Uterine smooth muscle cell (primary cell): ENCODE results near the gene SLC24A4. TPM values are rescaled to one million over a fixed set of nuclear protein-coding genes. Genes with fewer than 3 reads are reported as not detected.

ENCODE experiments used
- total RNA-seq: library from RNA; depleted of rRNA; stranded (reverse); fragments of >200 nt; gene quantifications from 2 replicates; pipeline ENCODE4 v1.2.3, GENCODE V29; 2014

SLC24A4 gene
- total RNA-seq, result under 0.01 TPM in 1 of 2 replicates, not detected in the other

GRCh38 chr14:92323011-92323915 lies at the start of gene SLC24A4:
TSS of gene SLC24A4 (plus strand) at chr14:92323165. CDS start at chr14:92323831, 666 bp downstream.

GRCh38 chr14:92513204-92513965 lies 190.4 kb downstream of the SLC24A4 start, which contains the start of gene RIN3:
TSS of gene RIN3 (plus strand) at chr14:92513781. CDS start at chr14:92513933, 152 bp downstream.

Other genes starting within 250 kb of the SLC24A4 start
- gene ATXN3, start 216.6 kb upstream of the SLC24A4 start, total RNA-seq, result 48.2 and 57.8 TPM in 2 replicates
- gene NDUFB1, start 201.5 kb upstream of the SLC24A4 start, total RNA-seq, result 127 and 130 TPM in 2 replicates
- 66.6 and 76.7 TPM in 2 replicates for gene CPSF2, start 201.2 kb upstream of the SLC24A4 start, total RNA-seq
- gene RIN3, start 190.6 kb downstream of the SLC24A4 start, total RNA-seq, result 5.1 and 5.6 TPM in 2 replicates